Epithelial cell of prostate (primary cell): ENCODE data around the gene ADGRV1.

Experiments
- DNase-seq: peaks from one replicate; pipeline ENCODE4 v3.0.0-alpha.2; 2011; ENCODE audit warnings: low read depth, low spot score
- H3K27ac ChIP-seq: fragments of 450-650 bp; 2 replicates; pipeline ENCODE4 v1.5.1; 2017; ENCODE audit warnings: mild to moderate bottlenecking

Gene ADGRV1

DNA sequence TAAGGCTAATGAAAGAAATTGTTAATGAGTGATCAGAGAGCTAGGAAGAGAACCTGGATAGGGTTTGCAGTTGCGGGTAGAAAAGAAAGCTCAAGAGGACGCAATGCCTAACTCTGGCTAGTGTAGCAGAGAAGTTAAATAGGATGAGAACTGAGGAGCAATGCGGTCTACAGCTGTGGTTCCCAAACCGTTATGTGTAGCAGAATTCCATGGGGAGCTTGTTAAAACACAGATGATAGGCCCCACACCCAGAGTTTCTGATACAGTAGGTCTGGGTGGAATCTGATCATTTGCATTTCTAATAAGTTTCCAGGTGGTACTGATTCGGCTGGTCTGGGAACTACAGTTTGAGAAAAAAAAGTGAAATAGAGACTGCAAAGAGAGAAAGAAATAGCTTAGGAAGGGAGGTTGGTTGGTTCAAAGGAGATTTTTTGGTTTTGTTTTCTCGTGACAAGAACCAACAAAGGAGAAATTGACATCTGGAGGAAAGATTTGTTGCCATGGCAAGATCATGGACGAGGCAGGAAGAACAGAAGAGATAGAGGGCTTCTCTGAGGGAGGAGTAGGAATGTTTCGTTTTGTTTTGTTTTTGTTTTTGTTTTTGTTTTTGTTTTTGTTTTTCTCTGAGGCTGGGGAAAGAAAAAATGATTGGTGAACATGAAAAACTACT is 548.4 kb downstream of the ADGRV1 start:
- H3K27ac ChIP-seq, result no peak overlapping the region
- no peak for DNase-seq

DNA sequence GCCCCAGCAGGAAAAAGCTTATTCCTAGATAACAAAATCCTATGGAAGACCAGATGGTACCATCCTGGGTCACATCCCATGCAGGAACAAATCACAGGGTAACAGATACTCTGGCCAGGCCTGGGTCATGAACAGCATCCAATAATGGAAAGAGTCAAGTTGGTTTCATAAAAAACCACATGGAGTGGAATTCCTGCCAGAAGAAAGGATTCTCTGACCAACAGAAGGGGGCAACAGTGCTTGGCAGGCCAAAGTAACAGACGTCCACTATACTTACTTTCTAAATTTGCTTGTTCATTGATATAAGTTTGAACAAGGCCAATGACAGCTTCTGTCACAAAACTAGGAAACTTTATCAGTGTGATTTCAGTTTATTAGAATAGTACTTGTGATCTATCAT is 551.0 kb downstream of the ADGRV1 start:
- DNase-seq, result no peak
- no peak overlapping the region for H3K27ac ChIP-seq

DNA sequence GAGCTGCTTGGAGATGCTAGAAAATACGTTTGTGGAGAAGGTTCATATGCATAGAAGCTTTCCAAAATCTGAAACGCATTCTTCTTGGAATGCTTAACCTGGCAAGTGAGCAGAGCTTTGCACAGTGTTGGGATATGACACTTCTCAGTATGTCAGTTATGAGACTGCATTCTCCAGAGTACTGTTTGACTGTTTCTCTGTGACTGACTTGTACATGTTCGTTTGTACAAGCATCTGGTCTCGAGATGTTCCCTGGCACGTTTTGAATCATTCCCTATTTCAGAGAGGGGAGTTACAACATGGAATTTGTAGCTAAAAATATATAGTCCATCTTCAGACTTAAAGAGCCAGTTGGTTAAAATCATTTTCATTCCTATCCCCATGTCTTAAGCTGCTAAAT is 552.1 kb downstream of the ADGRV1 start:
- no peak for DNase-seq
- no peak overlapping the region for H3K27ac ChIP-seq

DNA sequence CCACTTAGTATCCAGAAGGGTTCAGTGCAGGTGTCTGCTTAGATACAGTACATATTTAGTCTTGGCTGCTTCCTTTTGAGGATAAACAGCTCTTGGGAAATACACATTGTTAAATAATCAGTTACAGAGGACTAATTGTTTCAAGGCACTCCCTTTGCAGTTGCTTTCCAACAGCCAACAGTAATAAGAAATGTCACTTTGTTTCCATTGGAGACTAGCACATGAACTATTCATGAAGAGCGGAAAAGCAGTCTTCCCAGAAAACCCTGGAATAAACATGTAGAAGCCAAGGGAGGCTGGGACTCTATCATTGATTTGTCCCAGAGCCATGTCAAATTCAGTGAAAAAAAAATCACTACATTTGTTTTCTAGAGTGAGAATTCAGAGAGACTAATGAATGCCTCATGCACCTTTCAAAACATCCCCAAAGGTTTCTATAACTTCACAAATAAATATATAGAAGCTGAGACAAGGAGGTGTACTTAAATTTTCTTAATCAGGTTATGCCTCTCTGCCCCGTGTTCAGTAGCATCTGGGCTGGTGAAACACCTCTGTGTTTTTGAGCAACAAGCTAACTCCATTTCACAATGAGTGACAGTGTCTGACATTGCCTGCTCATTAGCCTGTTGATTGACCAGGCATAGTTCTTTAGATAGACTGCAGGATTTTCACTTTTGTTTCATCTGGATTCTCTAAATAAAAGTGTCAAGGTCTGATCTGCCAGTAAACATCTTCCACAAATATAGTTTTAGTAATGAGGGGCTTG is 553.1 kb downstream of the ADGRV1 start:
- no peak for DNase-seq
- H3K27ac ChIP-seq, result no peak overlapping the region

DNA sequence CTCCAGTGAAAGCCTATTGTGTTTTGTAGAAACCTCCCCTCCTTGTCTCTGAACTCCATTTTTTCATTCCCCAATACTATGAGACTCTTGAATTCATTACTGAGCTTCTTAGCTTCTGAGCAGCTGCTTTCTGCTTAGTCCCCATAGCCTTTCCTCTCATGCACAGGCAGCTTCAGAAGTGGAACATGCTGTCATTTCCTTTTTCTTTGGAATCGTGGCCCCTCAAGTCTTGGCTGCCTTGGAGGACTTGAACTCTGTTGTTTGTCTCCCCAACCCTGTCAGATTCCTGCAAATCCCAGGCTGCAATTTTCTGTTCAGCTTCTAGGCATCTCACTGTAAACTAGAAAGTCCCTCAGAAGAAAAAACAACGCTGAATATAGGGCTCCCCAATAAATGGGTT is 556.1 kb downstream of the ADGRV1 start:
- no peak for DNase-seq
- H3K27ac ChIP-seq, result no peak overlapping the region

DNA sequence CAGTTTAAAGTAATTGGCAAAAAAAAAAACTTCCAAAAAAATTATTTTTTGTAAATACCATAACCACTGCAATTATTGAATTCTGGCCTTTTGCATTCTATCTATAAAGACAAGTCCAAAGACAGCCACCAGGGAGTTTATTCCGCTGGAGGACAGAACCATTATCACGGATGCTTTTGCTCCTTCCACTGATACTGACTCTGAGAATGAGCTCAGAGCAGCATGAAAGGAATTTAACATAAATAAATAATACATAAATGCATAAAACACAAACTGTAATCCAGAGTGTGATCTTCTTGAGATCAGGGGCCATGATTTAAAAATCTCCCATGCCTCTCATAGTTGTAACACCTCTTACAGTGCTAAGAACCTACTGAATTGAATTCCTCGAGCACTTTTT is 559.8 kb downstream of the ADGRV1 start:
- no peak overlapping the region for H3K27ac ChIP-seq
- no peak for DNase-seq

DNA sequence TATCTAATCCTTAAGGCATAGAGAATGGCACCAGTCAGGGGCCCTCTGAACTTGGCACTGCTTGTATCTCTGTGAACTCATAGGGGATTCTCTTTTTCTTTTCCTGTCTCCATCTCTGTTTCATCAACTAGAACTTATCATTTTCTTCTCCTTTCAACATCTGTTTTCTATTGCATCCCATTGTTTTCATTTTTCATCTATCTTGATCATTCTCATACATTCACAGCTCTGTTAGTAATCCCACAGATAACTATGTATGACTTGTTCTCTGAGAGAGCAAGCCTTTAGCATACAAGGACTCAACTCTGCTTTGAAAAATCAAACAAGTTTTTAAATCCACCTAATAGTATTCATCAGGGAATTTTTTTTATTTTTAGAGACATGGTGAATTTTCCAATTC is 560.2 kb downstream of the ADGRV1 start:
- H3K27ac ChIP-seq, result no peak overlapping the region
- DNase-seq, result no peak

DNA sequence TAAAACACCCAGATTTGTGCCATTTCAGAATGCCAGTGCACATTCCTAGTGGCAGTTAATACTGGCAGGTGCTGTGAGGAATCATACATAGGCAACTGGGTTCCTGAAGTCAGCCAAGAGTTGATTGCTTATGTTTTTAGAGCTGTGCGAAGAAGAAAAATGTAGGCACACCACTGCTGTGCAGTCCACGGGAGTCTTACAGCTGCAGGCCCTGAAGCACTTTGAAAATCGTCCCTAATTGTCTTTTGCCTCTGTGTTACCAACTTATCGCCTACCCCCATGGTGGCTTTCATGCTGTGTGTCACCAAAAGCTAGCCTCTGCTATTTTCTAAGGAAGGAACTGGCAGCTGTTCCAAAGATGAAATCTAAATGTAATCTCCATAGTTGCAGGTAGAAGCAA is 560.6 kb downstream of the ADGRV1 start:
- no peak overlapping the region for H3K27ac ChIP-seq

DNA sequence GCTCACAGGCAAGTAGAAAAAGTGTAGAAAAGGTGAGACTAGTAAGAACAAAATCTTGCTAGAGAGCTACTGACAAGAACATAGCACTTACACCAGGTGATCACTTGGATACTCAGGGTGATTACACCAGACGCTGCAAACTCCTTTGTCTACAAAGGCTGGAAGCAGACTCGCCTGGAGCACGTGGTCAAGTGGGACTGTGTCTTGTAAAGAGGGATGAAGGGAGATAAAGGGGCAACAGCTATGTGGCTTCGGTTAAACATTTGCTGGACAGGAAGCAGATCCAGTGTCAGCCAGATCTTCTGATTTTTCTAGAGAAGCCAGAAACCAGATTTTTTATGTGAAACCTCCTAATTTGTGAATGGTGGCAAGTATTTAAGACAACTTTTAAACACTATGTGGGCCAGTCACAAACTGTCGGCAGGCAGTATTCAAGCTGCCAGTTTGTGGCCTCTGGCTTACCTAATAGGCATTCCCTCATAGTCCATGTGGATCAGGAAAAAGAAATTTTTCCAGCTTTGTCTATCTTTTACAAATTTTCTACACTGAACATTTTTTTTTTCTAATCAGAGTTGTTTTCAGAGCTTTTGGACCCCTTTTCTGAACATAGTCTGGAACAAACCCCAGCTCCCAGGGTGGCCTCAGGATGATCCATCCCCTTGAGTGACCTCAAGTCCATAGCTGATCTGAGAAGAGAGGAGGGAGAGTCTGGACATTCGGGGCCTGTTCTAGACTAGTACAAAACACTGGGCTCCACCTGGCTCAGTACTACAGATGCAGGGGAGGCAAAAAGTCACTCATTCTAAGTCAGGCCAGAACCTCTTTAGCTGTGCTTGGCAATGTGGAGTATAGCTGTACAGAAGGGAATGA is 561.6 kb downstream of the ADGRV1 start:
- no peak for DNase-seq
- no peak overlapping the region for H3K27ac ChIP-seq

More for the DNA sequence above, 560.6 kb downstream of the ADGRV1 start:
- no peak for DNase-seq

DNA sequence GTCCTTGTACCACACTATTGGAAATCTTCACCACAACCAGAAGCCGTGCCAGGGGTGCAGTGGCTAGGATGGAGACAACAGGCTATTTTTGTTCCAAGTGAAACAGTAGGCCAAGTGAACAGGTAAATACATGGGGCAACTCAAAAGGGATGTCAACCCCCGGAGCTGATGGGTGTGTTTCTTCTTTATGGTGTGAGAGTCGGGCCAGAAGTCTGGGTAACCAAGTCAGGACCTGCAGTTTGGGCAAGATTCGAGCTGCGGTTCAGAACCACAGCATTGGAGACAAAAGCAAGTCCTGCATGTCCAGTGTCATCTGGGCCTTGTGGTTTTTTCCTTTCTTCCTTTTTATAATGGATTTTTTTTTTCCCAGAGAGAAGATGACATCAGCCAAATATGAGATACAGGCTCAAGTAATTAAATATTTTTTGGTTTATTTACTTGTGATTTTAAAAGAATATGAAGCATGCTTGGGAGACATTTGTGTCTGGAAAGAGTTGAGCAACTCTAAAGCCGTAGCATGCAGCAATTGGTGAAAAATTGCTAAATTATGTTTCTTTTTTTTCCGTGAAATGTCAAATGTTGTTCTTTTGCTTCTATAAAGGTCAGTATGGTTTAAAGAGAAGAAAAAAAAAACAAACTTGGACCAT is 562.9 kb downstream of the ADGRV1 start:
- DNase-seq, result no peak
- H3K27ac ChIP-seq, result no peak overlapping the region

DNA sequence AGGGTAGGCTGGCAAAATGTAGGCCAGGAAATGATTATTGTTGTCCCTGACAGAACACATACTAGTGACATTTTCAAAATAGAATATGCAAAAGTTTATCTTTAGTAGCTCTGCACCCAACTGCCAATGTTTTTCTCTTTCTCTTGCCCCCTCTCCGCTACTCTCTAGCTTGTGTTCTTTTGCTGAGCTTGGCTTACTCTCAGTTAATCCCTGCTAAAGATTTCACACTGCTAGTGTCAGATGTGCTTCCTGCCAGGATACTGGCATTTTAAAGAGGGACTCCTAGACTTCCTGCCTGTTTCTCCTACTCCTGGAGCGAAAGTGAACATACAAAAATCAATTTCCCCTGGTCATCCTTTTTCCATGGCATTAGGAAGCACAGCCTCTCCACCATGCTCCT is 564.1 kb downstream of the ADGRV1 start:
- no peak overlapping the region for H3K27ac ChIP-seq
- no peak for DNase-seq

DNA sequence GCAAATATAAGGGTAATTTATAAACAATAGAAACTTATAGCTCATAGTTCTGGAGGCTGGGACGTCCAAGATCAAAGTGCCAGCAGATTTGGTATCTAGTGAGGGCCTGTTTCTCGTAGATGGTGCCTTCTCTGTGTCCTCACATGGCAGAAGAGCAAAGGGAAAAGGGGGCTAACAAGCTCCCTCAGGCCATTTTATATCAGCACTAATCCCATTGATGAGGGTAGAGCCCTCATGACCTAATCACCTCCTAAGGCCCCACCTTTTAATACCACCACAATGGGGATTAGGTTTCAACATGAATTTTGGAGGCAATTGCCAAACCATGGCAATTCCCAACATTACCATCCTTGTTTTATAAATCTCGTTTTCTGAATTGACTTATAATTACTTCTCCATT is 564.7 kb downstream of the ADGRV1 start:
- DNase-seq, result no peak
- H3K27ac ChIP-seq, result no peak overlapping the region

DNA sequence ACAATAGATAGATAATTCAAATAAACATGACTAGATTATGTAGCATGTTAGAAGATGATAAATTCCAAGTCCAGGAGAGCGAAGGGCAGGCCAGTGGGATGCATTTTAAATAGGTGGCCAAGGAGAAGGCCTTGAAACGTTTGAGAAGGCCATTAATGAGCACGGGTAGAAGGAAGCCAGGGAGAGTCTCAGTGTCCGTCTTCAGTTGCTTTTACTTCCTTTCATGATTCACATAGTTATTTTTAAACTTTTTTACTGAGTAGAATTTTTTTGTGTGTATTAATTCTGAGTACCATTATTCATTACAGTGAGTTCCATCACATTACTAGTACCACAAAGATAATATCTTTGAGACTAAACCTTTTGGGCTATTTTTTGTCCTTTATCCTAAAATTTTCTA is 565.3 kb downstream of the ADGRV1 start:
- no peak for DNase-seq
- H3K27ac ChIP-seq, result no peak overlapping the region

DNA sequence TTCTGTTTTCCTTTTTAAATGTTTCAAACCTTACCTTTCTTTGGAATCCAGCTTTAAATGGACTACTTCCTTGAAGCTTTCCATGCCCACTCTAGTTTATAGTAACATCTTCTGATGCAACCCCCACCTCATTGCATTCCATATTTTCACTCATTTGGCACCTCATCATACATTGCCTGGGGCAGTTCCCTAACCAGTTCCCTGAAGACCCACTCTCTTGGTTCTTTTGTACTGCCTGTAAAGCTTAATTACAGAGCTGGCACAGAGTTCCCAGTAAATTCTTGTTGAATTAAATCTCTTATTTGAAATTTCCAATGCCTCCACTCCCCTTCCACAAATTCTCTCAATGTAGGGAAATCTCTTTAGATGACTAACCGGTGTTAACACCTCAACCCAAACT is 567.3 kb downstream of the ADGRV1 start:
- H3K27ac ChIP-seq, result no peak overlapping the region
- DNase-seq, result no peak

DNA sequence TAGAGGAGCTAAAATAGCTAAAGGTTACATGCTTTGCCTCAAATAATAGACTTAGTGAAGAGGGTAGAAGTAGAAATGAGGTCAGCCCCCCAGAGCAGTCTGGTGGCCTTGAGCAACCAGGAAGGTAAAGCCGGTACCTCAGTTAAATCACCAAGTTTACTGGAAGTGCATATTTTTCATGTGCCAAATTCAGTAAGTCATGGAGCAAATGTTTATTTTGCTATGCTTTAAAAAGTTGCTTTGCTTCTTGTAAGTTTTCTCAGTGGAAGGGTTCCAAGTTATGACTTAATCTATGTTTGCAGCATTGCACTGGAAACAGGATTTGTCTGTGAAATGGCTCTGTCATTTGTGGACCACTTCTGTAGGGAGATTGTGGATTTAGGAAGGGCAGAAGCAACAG is 567.9 kb downstream of the ADGRV1 start:
- no peak for DNase-seq
- H3K27ac ChIP-seq, result no peak overlapping the region

DNA sequence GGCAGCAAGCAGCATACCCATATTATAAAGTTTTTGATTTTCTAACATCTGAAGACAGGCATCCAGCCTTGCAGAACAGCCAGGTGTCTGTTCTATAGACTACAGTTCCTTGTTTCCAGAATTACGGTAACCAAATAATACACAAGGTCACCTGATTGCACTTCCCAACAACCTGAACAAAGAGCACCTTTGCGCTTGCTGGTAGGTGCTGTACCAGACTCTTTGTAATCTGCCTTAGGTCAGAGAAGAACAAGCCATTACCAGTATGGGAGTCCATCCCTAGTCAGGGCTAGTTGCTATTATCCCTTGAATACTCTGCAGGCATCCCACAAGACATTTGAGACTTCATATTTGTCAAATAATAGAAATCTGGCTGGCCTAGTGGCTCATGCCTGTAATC is 568.3 kb downstream of the ADGRV1 start:
- no peak overlapping the region for H3K27ac ChIP-seq
- no peak for DNase-seq

DNA sequence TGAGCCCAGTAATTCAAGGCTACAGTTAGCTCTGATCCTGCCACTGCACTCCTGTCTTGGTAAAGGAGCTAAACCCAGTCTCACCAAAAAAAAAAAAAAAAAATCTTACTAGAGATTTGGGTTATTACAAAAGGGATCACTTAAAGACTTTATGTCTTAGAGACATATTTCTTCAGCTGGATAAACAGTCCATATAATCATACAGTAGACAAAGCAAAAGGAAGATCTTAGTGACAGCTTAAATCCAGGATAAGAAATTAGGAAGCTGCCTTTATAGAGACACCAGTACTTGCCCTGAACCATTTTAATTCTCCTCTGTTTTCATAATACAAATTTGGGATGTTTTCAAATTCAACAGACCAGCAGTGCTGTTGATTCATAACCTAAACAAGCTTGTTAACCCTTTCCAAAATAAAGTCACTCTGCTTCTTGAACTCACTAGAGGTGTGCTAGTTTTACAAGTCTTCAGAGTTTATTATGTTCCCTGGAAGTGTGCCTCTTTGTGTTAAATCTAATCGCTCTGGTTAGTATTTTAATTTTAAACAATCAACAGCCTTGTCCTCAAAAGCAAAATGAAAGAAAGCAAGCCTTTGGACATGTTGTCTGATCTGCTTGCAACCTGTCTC is 569.0 kb downstream of the ADGRV1 start:
- H3K27ac ChIP-seq, result no peak overlapping the region
- DNase-seq, result no peak

DNA sequence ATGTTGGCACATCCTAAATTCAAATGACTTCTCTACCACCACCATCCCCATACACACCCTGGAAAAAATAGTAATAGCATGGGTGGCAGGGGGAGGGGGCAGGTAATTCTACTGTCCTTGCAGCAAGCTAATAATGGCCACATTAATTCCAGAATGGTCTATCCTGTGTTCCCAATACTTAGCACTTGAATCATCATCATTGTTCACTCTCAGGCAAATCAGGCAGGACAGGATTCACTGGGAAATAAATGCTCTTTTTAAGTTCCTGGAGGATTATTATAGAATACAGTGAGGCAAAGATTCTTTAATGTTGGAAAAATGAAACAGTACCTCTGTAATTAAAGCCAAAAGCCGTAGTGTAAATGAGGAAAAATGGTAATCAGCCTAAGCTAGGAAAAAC is 570.0 kb downstream of the ADGRV1 start:
- no peak for DNase-seq
- H3K27ac ChIP-seq, result no peak overlapping the region

DNA sequence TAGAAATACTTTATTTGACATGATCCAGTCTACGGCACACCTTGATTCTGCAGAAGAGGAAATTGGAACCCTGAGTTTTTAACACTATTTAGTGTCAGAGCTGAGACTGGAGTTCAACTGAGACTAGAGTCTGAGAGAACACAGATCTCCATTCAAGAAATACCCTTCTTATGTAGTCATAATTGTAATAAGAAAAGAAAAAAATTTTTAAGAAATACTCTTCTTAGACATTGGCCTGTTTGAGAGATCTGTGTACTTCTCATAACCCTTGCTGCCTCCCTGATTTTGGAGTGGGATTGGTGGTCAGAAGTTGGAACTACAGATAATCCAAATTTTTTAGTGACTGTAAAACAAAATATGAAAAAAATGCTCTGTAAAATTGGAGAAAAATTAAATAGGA is 571.2 kb downstream of the ADGRV1 start:
- no peak for DNase-seq
- no peak overlapping the region for H3K27ac ChIP-seq

DNA sequence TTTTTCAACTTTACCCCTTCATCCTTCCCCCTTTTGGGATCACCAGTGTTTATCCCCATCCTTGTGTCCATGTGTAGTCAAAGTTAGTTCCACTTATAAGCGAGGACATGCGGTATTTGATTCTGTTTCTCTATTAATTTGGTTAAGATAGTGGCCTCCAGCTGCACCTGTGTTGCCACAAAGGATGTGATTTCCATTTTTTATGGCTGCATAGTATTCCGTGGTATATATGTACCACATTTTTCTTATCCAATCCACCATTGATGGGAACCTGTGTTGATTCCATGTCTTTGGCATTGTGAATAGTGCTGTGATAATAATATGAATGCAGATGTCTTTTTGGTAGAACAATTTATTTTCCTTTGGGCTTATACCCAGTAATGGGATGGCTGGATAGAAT is 572.2 kb downstream of the ADGRV1 start:
- no peak for DNase-seq
- no peak overlapping the region for H3K27ac ChIP-seq
